Retinal pigment epithelial cell (primary cell): ENCODE measurements around the gene KIAA0753.
"Not testable (repeated sequence)": the region's sequence is repeated elsewhere in the genome, so short reads cannot be mapped to it uniquely, and the experiment has no call there.

ENCODE experiments used
- DNase-seq: peaks from one replicate; pipeline ENCODE4 v3.0.0-alpha.2; 2010; ENCODE audit warnings: low read depth
- H3K4me3 ChIP-seq: 2 replicates; pipeline ENCODE4 v1.5.1; 2011; ENCODE audit warnings: mild to moderate bottlenecking, low read length, control low read depth, moderate library complexity
- CTCF ChIP-seq: conservative IDR thresholded peaks from 2 replicates; pipeline ENCODE4 v1.5.1; 2011; ENCODE audit warnings: low read depth, low read length, control low read depth, inconsistent platforms

KIAA0753 gene

GRCh38 chr17:6660805-6661463 is 20.4 kb upstream of the KIAA0753 start:
- DNase-seq = no peak

GRCh38 chr17:6660101-6660500 is 19.6 kb upstream of the KIAA0753 start:
- no peak for TF ChIP-seq CTCF
- DNase-seq = no peak
- no peak overlapping the region for H3K4me3 ChIP-seq

More at GRCh38 chr17:6660805-6661463, 20.4 kb upstream of the KIAA0753 start:
- TF ChIP-seq CTCF = no peak
- no peak overlapping the region for H3K4me3 ChIP-seq

- not testable (repeated sequence) for H3K4me3 ChIP-seq, DNase-seq
Observed at GRCh38 chr17:6658411-6658810, 17.9 kb upstream of the KIAA0753 start.

DNA sequence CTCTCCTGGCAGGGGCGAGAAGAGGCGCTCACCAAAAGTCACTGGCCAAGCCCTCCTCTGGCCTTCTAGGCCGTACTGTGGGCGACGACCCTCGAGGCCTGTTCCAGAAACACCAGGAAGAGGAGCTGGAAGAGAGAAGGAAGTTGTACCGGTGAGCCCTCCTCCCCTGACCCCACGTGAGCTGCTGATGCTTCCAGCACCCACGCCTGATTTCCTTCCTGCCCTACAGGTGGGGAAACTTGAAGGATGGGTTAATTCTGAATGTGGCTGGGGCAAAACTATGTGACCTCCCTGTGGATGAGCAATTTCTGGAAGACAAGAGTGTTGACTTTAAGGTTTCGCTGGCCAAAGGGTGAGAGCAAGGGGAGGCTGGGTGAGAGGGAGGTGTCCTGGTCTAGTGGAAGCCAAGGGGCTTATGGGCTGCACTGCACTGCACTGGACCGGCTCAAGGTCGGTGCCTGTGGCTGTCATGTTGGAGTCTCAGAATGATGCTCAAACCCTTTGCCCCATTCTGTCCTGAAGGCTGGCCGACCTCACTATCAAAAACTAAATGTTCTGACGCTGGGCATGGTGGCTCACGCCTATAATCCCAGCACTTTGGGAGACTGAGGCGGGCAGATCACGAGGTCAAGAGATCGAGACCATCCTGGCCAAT is 17.2 kb upstream of the KIAA0753 start:
- no peak overlapping the region for H3K4me3 ChIP-seq
- no peak for TF ChIP-seq CTCF
- no peak for DNase-seq

DNA sequence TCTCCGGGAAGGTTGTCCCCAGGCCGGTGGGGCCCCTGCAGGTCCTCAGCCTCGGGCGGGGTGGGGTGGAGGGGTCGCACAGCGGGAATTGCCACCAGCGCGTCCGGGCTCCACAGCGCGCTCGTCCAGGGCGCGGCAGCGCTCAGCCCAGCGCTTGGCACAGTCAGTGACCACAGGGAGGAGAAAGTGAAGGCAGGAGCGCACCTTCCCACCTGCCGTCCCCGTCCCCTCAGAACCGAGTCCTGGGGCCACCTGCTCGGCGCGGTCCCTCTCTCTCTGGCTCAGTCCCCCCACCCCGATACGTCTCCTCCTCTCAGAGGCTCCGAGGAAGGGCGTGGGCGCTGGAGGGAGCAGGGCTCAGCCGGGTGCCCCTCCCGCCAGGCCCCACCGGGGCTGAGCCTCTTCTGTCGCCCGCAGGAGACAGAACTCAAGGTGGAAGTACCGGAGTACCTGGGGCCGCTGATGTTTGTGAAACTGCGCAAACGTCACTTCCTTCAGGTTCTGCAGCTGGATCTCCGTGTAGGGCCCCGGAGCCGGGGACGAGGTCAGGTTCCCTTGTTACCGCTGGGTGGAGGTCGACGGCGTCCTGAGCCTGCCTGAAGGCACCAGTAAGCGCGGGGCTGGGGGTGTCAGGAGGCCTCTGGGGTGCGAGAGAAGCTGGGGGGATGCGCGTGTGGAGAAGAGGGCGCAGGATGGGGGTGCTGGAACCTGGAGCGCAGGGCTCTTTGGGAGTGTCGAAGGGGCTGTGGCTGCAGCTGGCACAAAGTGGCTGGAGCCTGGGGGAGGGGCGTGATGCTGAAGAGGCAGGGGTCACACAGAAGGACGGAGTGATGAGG is 16.5 kb upstream of the KIAA0753 start:
- H3K4me3 ChIP-seq, DNase-seq: not testable (repeated sequence)

GRCh38 chr17:6655732-6656361 is 15.3 kb upstream of the KIAA0753 start:
- not testable (repeated sequence) for H3K4me3 ChIP-seq, DNase-seq

DNA sequence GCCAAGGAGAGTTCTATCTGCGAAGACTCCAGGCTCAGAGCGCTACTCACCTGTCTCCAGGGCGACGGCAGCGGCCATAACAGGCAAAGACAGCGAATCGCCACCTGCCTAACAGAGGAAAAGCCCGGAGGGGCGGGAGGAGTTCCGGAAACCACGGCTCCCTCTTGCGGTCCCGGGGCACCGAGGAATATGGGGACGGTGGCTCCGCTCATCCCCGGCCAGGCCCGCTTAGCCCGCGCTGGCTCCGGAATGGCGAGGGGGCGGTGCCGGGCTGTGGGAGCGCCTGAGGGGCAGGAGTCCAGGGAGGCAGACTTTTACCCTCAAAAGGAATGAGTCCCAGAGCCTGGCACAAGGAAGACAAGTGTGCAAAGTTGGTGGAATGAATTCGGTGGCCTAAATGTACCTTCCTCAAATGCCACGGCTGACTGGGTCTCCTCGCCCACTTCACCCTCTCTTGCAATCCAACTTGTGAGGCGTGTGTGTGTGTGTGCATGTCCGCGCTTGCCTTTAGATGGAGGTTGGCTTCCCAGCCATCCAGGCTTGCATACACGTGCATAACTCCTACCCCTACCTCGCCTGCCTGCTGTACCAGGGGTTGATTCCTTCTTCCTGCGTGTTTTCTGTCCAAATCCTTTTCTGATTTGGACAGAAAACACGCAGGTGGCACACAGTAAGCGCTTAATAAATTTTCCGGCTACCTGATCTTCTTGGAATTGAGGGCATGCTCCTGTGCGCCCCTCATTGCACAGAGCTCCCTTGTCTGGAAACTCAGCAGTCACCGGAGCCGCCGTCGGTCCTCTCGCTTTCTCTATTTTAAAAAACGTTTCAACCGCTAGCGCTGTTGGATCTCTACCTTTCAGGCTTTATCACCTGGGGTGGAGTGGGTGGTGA is 14.6 kb upstream of the KIAA0753 start:
- TF ChIP-seq CTCF = peak; percentile 35
- no peak for DNase-seq
- peak overlapping the region; percentile 35 for H3K4me3 ChIP-seq
